Measurements from ENCODE around the gene SH2D7. TPM values are rescaled to one million over a fixed set of nuclear protein-coding genes. Genes with fewer than 3 reads are reported as not detected.
A peak's percentile ranks its signal among the peaks of the same experiment; 100 is the strongest.

The SH2D7 gene
- total RNA-seq, result not detected

DNA sequence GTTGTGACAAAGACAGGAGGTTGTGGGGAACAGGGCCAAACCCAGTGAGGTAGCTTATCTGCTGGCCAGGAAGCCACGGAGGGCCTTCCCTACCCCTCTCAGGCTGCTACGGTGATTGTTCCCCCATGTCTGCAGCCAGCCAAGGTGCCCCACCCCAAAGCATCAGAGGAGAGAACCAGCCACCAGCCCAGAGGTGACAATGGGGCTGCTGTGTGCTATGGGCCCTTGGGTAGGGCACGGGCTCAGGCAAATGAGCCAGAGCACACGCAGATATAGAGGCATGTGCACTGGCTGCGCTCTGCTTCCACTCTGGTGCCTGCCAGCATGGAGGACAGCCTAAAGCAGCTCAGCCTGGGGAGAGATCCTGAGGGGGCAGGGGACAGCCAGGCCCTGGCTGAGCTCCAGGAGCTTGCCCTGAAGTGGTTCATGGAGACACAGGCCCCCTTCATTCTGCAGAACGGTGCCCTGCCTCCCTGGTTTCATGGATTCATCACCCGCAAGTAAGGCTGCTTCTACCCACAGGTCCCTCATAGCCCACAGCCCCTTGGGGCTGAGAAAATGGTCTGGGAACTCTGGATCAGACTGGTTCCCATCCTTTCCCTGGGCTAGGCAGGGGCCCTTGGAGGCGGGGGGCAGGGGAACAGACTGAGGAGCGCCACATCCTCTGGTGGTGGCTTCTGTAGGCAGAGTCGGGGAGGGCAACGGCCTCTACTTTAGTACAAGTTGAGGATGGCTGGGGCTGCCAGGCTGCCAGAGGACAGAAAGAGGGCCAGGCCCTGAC lies at the start of gene SH2D7:
SH2D7 (plus strand) TSS at position 301 of the 781 bp plus-strand sequence; CDS start at position 325, 24 bp downstream.
- no peaks in the 10 kb centered on the region for H3K36me3 Mint-ChIP-seq (ENCODE audit: low read depth)
- CTCF ChIA-PET, result interaction anchor here (1.3 to 5.3 kb wide), 3 partner anchors 16 to 93 kb away, joined by 3 to 22 read pairs (median 9); no protein-coding TSS in a partner anchor
- H3K27ac Mint-ChIP-seq, result peak within 1 kb of the TSS; percentile 13
- H3K4me3 Mint-ChIP-seq, result no peak within 1 kb of the TSS
- peaks cover 5% of the 10 kb centered on the region for H3K27me3 Mint-ChIP-seq
- H3K9me3 Mint-ChIP-seq, result peaks cover 5% of the 10 kb centered on the region
- POLR2A ChIA-PET, result interaction anchor here (1.3 to 2.5 kb wide), 5 partner anchors 8 to 30 kb away, joined by 4 to 17 read pairs (median 5); no protein-coding TSS in a partner anchor
- no peak for DNase-seq
- peaks cover 31% of the 10 kb centered on the region for H3K4me1 Mint-ChIP-seq

DNA sequence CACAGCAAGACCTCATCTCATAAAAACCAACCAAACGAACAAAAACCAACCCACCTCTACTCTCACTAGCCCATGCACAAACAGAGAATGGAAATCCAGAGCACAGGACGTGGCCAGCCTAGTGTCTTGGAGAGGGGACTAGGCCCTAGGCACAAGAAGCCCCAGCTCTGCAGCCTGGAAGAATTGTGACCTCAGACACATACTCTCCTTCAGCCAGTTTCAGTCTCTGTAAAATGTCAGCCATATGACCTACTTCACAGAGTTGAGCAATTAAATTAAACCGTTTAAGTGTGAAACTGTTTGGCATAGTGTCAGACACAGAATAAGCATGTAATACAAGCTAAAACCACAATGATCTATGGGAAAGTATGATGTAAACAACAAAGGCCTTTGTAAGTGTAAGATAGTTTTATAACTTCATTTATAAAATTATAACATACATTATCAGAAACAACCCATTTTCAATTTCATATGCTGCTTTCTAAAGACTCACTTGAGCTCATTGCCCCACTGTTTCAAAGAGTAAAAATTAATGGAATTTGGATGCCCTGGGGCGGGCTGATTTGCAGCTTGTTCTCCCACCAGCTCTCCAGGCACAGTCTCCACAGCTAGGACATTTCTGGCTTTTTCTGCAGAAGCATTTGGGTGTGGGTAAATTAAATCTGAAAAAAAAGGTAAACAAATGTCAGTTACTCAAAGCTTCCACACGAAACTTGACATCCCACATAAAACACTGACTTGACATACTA lies 47.8 kb upstream of the SH2D7 start:
- H3K4me3 Mint-ChIP-seq, result no peak overlapping the region
- ChIA-PET POLR2A (interaction anchor here (0.7 to 1.4 kb wide), 11 partner anchors 9 to 105 kb away, joined by 3 to 6 read pairs (median 3); partner anchors contain the start of gene IDH3A), CTCF (interaction anchor here (0.8 to 1.4 kb wide), 5 partner anchors 12 to 64 kb away, joined by 3 to 12 read pairs (median 3); no protein-coding TSS in a partner anchor)
- no peaks in the 10 kb centered on the region for H3K27me3 Mint-ChIP-seq
- peaks cover 59% of the 10 kb centered on the region for H3K36me3 Mint-ChIP-seq (ENCODE audit: low read depth)
- H3K27ac Mint-ChIP-seq, result peak overlapping the region; percentile 86
- DNase-seq, result no peak
- H3K9me3 Mint-ChIP-seq, result no peaks in the 10 kb centered on the region
- peaks cover 94% of the 10 kb centered on the region for H3K4me1 Mint-ChIP-seq

DNA sequence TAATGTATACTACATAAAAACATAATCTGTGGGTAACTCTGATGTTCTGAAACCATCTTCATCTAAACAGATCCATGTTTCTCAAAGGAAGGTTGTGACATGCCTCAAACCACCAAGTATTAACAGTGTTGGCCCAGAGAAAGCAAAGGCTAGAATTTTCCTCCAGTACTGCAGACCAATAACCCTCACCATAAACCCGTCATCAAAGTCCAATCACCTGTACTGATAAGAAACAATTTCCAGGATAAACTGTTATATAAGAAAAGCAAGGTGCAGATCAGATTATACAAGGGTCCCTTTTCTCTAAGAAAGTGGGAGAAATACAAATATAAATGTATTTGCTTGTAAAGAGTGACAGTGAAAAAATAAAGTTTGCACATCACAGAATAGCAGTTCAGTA lies 47.2 kb upstream of the SH2D7 start:
- no peaks in the 10 kb centered on the region for H3K27me3 Mint-ChIP-seq
- H3K36me3 Mint-ChIP-seq (ENCODE audit: low read depth), result peaks cover 57% of the 10 kb centered on the region
- H3K4me3 Mint-ChIP-seq, result no peak overlapping the region
- peak overlapping the region; percentile 78 for H3K27ac Mint-ChIP-seq
- no peaks in the 10 kb centered on the region for H3K9me3 Mint-ChIP-seq
- ChIA-PET POLR2A (interaction anchor here (0.8 to 1.4 kb wide), 7 partner anchors 11 to 104 kb away, joined by 3 to 6 read pairs (median 4); partner anchors contain the start of gene IDH3A), CTCF (interaction anchor here (0.8 to 1.4 kb wide), 4 partner anchors 11 to 63 kb away, joined by 3 to 12 read pairs (median 4); no protein-coding TSS in a partner anchor)
- DNase-seq, result no peak
- H3K4me1 Mint-ChIP-seq, result peaks cover 94% of the 10 kb centered on the region

DNA sequence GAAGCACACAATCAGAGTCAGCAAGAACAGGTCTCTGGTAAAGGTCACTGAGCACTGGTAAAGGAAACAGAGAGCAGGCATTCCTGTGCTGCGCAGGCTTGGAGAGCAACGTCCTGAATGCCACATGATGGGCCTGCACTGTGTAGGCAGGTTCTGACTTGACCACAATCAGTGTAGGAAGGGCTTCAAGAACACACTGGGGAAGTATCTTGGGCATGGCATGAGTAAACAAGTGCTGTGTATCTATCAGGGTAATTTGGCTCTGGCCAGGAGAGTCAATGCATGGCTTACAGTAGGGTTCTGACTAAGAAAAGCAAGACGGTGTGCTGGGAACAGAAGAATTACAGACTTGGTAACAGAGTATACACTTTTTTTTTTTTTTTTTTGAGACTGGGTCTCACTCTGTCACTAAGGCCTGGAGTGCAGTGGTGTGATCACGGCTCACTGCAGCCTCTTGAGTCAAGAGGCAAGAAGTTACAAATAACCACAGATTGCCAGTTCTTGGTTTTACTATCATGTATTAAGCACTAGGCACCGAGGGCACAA lies 45.5 kb upstream of the SH2D7 start:
- Mint-ChIP-seq H3K27me3 (no peaks in the 10 kb centered on the region), H3K9me3 (no peaks in the 10 kb centered on the region), H3K36me3 (ENCODE audit: low read depth) (peaks cover 58% of the 10 kb centered on the region), H3K4me1 (peaks cover 96% of the 10 kb centered on the region), H3K27ac (peak overlapping the region; percentile 91), H3K4me3 (peak overlapping the region; percentile 39)
- DNase-seq, result peak; percentile 60
- CTCF ChIA-PET, result interaction anchor here (0.7 to 13.7 kb wide), 9 partner anchors 10 to 138 kb away, joined by 3 to 125 read pairs (median 6); partner anchors contain the start of gene TBC1D2B
- POLR2A ChIA-PET, result interaction anchor here (0.8 to 11.8 kb wide), 8 partner anchors 10 to 84 kb away, joined by 3 to 157 read pairs (median 6); partner anchors contain the start of gene TBC1D2B

DNA sequence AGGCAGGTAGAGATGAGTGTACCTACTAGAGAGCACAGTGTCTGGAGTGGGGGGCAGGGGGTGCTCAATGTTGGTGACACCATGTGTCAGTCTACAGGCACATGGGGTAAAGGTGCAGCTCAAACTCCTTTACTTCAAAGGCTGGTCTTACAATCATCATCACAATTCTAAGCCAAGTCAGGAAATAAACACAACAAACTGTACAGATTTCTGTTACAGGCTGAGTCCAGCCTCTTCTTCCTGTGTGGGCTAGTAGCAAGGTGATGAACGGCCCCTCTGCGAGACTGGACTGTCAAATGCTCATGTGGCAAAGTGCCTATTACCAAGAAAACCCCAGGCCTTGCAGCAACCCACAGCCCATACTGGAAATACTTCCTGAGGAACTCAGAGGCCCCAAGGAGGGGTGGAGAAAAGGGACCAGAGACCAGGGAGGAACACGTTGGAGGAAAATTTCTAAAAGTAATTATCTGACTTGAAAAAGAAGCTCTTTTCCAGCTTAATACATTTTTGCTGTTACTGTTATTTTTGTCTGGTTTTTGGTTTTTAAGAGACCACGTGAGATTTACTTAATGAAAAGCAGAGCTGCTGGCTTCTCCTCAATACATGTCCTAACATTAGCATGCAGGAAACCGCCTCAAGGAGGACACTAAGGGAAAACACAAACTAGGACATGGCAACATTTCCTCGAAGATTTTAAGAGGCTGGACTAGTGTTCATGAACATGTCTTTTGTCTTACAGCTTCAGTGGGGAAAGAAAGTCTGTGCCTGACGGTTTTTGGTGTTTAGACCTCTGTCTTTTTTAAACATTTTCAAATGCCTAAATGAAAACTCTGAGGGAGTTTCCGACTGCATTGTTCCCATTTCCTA lies 44.4 kb upstream of the SH2D7 start:
- Mint-ChIP-seq H3K27me3 (no peaks in the 10 kb centered on the region), H3K27ac (peak overlapping the region; percentile 91), H3K36me3 (ENCODE audit: low read depth) (peaks cover 58% of the 10 kb centered on the region), H3K9me3 (no peaks in the 10 kb centered on the region), H3K4me3 (peak overlapping the region; percentile 39), H3K4me1 (peaks cover 96% of the 10 kb centered on the region)
- peak; percentile 53 for DNase-seq
- CTCF ChIA-PET, result interaction anchor here (0.7 to 13.7 kb wide), 9 partner anchors 11 to 140 kb away, joined by 3 to 125 read pairs (median 6); partner anchors contain the start of gene TBC1D2B
- POLR2A ChIA-PET, result interaction anchor here (0.7 to 11.8 kb wide), 9 partner anchors 8 to 83 kb away, joined by 3 to 157 read pairs (median 5); partner anchors contain the start of gene TBC1D2B

DNA sequence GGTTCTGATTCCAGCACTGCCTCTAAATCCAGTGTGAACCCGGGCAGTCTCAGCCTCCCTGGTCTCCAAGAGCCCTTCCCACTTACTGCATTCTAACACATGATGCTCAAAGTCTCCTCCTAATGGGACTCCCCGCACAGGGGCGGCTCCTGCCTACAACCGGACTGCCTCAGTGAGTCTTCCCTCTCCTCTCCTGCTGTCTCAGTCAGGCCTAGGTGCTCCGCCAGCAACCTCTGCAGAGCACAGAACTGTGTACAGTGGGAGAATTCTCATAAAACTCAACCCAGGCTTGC lies 43.8 kb upstream of the SH2D7 start:
- H3K36me3 Mint-ChIP-seq (ENCODE audit: low read depth), result peaks cover 58% of the 10 kb centered on the region
- DNase-seq, result no peak

DNA sequence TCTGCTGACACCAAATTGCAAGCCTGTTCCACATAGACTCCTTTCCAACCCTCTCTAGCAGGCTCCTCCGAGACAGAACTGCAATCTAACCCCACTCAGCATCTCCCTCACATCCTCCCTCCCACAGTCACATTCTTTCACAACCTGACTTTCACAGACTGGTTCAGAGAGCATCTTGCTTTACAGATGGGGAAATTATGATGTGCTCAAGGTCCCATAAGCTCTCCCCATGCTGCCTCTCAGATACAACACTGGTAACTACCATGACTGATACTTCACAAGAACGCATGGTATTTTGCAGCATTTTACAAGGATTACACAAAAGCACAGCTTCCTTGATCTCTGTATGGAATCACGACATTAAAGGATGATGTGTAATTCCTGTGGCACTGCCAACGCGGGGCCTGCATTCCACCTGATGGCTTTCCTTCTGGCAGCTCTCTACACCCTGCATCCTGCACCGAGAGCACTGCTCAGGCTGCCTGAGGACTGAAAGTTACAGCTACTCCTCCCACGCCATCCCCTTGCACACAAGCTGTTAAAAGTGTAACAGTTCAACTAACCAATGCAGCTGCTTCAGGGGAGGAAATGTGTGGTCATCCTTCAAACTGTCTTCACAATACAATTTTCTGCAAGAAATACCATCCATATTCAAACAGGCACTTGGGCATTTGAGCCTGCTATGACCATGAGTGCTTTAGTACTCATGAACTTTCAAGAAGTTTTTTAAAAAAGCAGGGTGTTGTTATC lies 42.5 kb upstream of the SH2D7 start:
- POLR2A ChIA-PET, result interaction anchor here (0.9 to 13.2 kb wide), 10 partner anchors 11 to 63 kb away, joined by 3 to 202 read pairs (median 12); partner anchors contain the start of gene TBC1D2B
- Mint-ChIP-seq H3K36me3 (ENCODE audit: low read depth) (peaks cover 54% of the 10 kb centered on the region), H3K4me3 (peak overlapping the region; percentile 54), H3K27me3 (no peaks in the 10 kb centered on the region), H3K27ac (peak overlapping the region; percentile 91), H3K4me1 (peaks cover 96% of the 10 kb centered on the region), H3K9me3 (no peaks in the 10 kb centered on the region)
- peak; percentile 75 for DNase-seq
- CTCF ChIA-PET, result interaction anchor here (0.9 to 13.7 kb wide), 8 partner anchors 10 to 139 kb away, joined by 3 to 125 read pairs (median 12); no protein-coding TSS in a partner anchor

More for the DNA sequence above, 43.8 kb upstream of the SH2D7 start:
- Mint-ChIP-seq H3K4me3 (no peak overlapping the region), H3K27ac (peak overlapping the region; percentile 91), H3K27me3 (no peaks in the 10 kb centered on the region), H3K9me3 (no peaks in the 10 kb centered on the region), H3K4me1 (peaks cover 95% of the 10 kb centered on the region)
- POLR2A ChIA-PET, result interaction anchor here (0.7 to 11.8 kb wide), 6 partner anchors 8 to 55 kb away, joined by 3 to 157 read pairs (median 26); partner anchors contain the start of gene TBC1D2B
- CTCF ChIA-PET, result interaction anchor here (1.5 to 13.7 kb wide), 7 partner anchors 11 to 60 kb away, joined by 4 to 125 read pairs (median 13); partner anchors contain the start of gene TBC1D2B

DNA sequence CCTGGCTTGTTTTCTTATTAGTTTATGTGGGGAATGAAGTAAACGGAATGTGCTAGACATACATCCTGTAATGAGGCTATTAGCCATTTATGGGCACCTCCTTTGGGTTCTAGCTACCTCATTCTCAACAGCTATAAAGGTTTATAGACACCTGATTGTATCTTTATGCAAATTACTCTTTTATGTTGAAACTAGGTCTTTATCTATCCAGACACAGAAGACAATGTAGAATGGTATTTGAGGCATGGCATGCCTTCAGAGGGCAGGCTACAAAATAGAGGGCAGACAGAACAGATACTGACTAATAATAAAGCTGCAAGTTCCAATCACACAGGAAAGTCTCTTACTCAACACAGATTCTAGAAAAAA lies 41.9 kb upstream of the SH2D7 start:
- peaks cover 96% of the 10 kb centered on the region for H3K4me1 Mint-ChIP-seq
- peaks cover 55% of the 10 kb centered on the region for H3K36me3 Mint-ChIP-seq (ENCODE audit: low read depth)
- peak overlapping the region; percentile 91 for H3K27ac Mint-ChIP-seq
- ChIA-PET CTCF (interaction anchor here (0.9 to 13.7 kb wide), 9 partner anchors 9 to 140 kb away, joined by 3 to 125 read pairs (median 11); no protein-coding TSS in a partner anchor), POLR2A (interaction anchor here (0.9 to 13.2 kb wide), 12 partner anchors 11 to 387 kb away, joined by 3 to 202 read pairs (median 7); partner anchors contain the start of genes DNAJA4, IREB2 and TBC1D2B)
- no peaks in the 10 kb centered on the region for H3K27me3 Mint-ChIP-seq
- DNase-seq, result no peak
- no peaks in the 10 kb centered on the region for H3K9me3 Mint-ChIP-seq
- peak overlapping the region; percentile 54 for H3K4me3 Mint-ChIP-seq

DNA sequence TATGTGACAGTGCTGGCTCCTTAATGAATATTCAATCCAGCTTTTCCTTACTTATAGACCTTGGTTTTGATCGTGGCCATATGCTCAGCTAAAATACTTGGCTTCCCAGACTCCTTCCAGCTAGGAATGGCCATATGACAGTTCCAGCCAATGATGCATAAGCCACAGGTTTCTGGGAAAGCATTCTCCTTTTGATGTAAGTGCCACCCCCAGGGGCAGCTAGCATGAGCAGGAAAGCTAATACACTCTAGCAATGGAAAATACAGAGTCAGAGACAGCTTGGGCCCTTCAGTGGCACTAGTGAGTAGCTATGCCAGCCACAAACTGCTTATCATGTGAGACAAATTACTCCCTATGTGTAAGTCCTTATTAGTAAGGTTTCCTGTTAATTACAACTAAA lies 41.5 kb upstream of the SH2D7 start:
- no peak for DNase-seq
- POLR2A ChIA-PET, result interaction anchor here (1.0 to 13.2 kb wide), 11 partner anchors 10 to 387 kb away, joined by 3 to 202 read pairs (median 7); partner anchors contain the start of genes DNAJA4, IREB2 and TBC1D2B

DNA sequence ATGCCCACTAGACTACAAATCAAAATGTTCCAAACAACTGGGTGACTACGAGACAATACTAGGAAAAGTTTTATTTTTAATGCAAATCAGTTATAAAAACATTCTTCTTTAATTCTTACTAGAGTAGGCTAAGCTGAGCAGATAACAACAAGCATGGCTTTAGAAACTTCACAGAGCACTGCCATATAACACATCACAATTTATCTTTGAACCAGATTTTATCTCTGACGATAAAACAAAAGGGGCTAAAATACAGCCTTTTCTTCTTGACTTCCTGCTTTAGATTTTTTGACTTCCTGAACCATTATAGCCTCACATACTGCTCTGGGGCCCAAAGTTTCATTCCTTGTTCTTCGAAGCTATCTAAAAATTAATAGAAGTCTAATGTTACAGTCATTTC lies 40.8 kb upstream of the SH2D7 start:
- no peak for DNase-seq
- Mint-ChIP-seq H3K4me3 (no peak overlapping the region), H3K36me3 (ENCODE audit: low read depth) (peaks cover 64% of the 10 kb centered on the region), H3K9me3 (no peaks in the 10 kb centered on the region), H3K27me3 (no peaks in the 10 kb centered on the region), H3K27ac (peak overlapping the region; percentile 91), H3K4me1 (peaks cover 98% of the 10 kb centered on the region)
- POLR2A ChIA-PET, result interaction anchor here (1.0 to 13.2 kb wide), 9 partner anchors 10 to 386 kb away, joined by 4 to 202 read pairs (median 17); partner anchors contain the start of genes DNAJA4, IREB2 and TBC1D2B
- CTCF ChIA-PET, result interaction anchor here (1.0 to 13.7 kb wide), 9 partner anchors 8 to 61 kb away, joined by 3 to 125 read pairs (median 5); no protein-coding TSS in a partner anchor

More for the DNA sequence above, 41.5 kb upstream of the SH2D7 start:
- peaks cover 59% of the 10 kb centered on the region for H3K36me3 Mint-ChIP-seq (ENCODE audit: low read depth)
- peaks cover 98% of the 10 kb centered on the region for H3K4me1 Mint-ChIP-seq
- no peaks in the 10 kb centered on the region for H3K27me3 Mint-ChIP-seq
- no peaks in the 10 kb centered on the region for H3K9me3 Mint-ChIP-seq
- H3K27ac Mint-ChIP-seq, result peak overlapping the region; percentile 91
- no peak overlapping the region for H3K4me3 Mint-ChIP-seq
- CTCF ChIA-PET, result interaction anchor here (1.0 to 13.7 kb wide), 10 partner anchors 8 to 140 kb away, joined by 3 to 125 read pairs (median 10); no protein-coding TSS in a partner anchor

Measured in activated CD4-positive, alpha-beta memory T cell treated with anti-CD3 and anti-CD28 coated beads, Interleukin-2, amount 10 ng/mL, durations not matched to agents 7 days and 5 days (primary cell).